A549 (cell line): ENCODE measurements around the gene PANK3.

Experiments used
- CBX8 ChIP-seq: fragments of 200-600 bp; sonication (generic); IDR thresholded peaks from 2 replicates; pipeline ENCODE4 v1.6.1; 2016
- ESRRA ChIP-seq: fragments of 150-350 bp; IDR thresholded peaks from 2 replicates; pipeline ENCODE4 v1.6.1; 2014; ENCODE audit warnings: mild to moderate bottlenecking, low read length, borderline replicate concordance
- HOXB13 ChIP-seq: fragments of 250-450 bp; sonication (Bioruptor Pico); IDR thresholded peaks from 2 replicates; pipeline ENCODE4 v1.5.0; 2020; ENCODE audit warnings: low read depth, mild to moderate bottlenecking, moderate library complexity
- JUN ChIP-seq, 2 experiments: fragments of >200 bp; sonication (Bioruptor Twin); formaldehyde crosslinking; IDR thresholded peaks; 2 replicates in 1 of 2; 3 replicates in 1 of 2; pipeline ENCODE4 v1.6.1; 2016 to 2017
- KDM5A ChIP-seq: fragments of 200-600 bp; sonication (generic); IDR thresholded peaks from 2 replicates; pipeline ENCODE4 v1.6.1; 2016; ENCODE audit warnings: antibody characterized with exemption, mild to moderate bottlenecking
- MAZ ChIP-seq: fragments of 150-350 bp; IDR thresholded peaks from 2 replicates; pipeline ENCODE4 v1.6.1; 2014; ENCODE audit warnings: antibody characterized with exemption, low read depth, low read length, borderline replicate concordance
- POLR2A ChIP-seq: IDR thresholded peaks from 2 replicates; pipeline ENCODE4 v1.6.1; 2012; ENCODE audit warnings: mild to moderate bottlenecking, low read length
- ZFP36 ChIP-seq: fragments of 450-650 bp; IDR thresholded peaks from 2 replicates; pipeline ENCODE4 v1.6.1; 2014; ENCODE audit warnings: borderline replicate concordance; ENCODE audit not compliant: partially characterized antibody
- TF ChIP-seq, protein P1 (sequence below): fragments of >200 bp; sonication (Bioruptor Twin); formaldehyde crosslinking; IDR thresholded peaks from 3 replicates; pipeline ENCODE4 v1.5.1; 2016
- TF ChIP-seq, protein P2 (sequence below): IDR thresholded peaks from 2 replicates; pipeline ENCODE4 v1.6.1; 2012
- TF ChIP-seq, protein P3 (sequence below): fragments of 250-450 bp; sonication (Bioruptor Pico); IDR thresholded peaks from 2 replicates; pipeline ENCODE4 v1.5.0; 2021; ENCODE audit warnings: mild to moderate bottlenecking, moderate library complexity, borderline replicate concordance

DNA sequence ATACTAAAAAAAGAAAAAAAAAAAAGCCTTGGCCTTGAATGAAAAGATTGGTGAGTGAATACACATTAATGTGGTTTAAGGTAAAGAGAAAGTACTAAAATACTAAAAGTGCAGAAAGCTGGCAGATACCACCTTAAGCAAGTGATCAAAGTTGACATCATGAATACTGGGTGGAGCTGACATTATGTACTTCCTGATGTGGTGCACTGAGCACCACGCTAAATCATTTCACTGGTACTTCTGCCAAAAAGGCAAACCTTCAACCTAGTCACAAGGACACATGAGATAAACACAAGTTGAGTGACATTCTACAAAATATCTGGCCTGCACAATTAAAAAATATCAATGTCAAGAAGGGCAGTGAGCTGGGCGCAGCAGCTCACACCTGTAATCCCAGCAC, 33.8 kb upstream of the PANK3 start:
- TF ChIP-seq, protein P1, sequence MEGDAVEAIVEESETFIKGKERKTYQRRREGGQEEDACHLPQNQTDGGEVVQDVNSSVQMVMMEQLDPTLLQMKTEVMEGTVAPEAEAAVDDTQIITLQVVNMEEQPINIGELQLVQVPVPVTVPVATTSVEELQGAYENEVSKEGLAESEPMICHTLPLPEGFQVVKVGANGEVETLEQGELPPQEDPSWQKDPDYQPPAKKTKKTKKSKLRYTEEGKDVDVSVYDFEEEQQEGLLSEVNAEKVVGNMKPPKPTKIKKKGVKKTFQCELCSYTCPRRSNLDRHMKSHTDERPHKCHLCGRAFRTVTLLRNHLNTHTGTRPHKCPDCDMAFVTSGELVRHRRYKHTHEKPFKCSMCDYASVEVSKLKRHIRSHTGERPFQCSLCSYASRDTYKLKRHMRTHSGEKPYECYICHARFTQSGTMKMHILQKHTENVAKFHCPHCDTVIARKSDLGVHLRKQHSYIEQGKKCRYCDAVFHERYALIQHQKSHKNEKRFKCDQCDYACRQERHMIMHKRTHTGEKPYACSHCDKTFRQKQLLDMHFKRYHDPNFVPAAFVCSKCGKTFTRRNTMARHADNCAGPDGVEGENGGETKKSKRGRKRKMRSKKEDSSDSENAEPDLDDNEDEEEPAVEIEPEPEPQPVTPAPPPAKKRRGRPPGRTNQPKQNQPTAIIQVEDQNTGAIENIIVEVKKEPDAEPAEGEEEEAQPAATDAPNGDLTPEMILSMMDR = no peak
- TF ChIP-seq, protein P2, sequence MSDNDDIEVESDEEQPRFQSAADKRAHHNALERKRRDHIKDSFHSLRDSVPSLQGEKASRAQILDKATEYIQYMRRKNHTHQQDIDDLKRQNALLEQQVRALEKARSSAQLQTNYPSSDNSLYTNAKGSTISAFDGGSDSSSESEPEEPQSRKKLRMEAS = no peak
- TF ChIP-seq MAZ (no peak), POLR2A (no peak), ESRRA (no peak), KDM5A (no peak), ZFP36 (no peak), HOXB13 (no peak), CBX8 (no peak), JUN (IDR thresholded peaks at IDR 0.05) (no peak)
- TF ChIP-seq, protein P3, sequence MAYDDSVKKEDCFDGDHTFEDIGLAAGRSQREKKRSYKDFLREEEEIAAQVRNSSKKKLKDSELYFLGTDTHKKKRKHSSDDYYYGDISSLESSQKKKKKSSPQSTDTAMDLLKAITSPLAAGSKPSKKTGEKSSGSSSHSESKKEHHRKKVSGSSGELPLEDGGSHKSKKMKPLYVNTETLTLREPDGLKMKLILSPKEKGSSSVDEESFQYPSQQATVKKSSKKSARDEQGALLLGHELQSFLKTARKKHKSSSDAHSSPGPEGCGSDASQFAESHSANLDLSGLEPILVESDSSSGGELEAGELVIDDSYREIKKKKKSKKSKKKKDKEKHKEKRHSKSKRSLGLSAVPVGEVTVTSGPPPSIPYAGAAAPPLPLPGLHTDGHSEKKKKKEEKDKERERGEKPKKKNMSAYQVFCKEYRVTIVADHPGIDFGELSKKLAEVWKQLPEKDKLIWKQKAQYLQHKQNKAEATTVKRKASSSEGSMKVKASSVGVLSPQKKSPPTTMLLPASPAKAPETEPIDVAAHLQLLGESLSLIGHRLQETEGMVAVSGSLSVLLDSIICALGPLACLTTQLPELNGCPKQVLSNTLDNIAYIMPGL (CRISPR knock-in tag) = no peak
